SK-N-SH (cell line): Measurements from ENCODE around the gene CXCL16. TPM values are rescaled to one million over a fixed set of nuclear protein-coding genes. Genes with fewer than 3 reads are reported as not detected.

Experiments used
- CTCF ChIA-PET: fragments of 300-600, 350-600 bp; formaldehyde crosslinking; extraction: SDS; loops from one replicate; lab custom pipeline; 2021; lab: Yijun Ruan, JAX
- POLR2A ChIA-PET: fragments of 350-600 bp; sonication (Branson Sonifier 250); formaldehyde crosslinking; extraction: SDS; loops from one replicate; lab custom pipeline; 2020; ENCODE audit warnings: antibody characterized with exemption, inconsistent platforms; lab: Yijun Ruan, JAX
- DNase-seq: peaks from one replicate; pipeline ENCODE4 v3.0.0; 2012
- H2AFZ ChIP-seq: fragments of 200-600 bp; sonication (generic); 2 replicates; pipeline ENCODE4 v1.8.1; 2016; ENCODE audit warnings: antibody characterized with exemption, mild to moderate bottlenecking, low read depth
- H3F3A ChIP-seq: fragments of 200-600 bp; sonication (generic); replicated peaks from 2 replicates; pipeline ENCODE3; 2016; ENCODE audit warnings: antibody characterized with exemption, mild to moderate bottlenecking; ENCODE audit not compliant: insufficient read depth
- H3K27ac ChIP-seq, 2 experiments: fragments of 200-500 bp in 1 of 2; fragments of 200-600 bp in 1 of 2; sonication (Bioruptor generic) in 1 of 2; sonication (generic), shearing (Covaris generic) in 1 of 2; 2 replicates each; pipeline versions ENCODE4 v1.5.1 to v1.6.1; 2014 to 2016; ENCODE audit warnings: low read depth in 2 of 2, inconsistent platforms in 1 of 2, low read length in 1 of 2, mild to moderate bottlenecking in 1 of 2, mixed read lengths in 1 of 2
- H3K27me3 ChIP-seq: fragments of 200-600 bp; sonication (generic), shearing (Covaris generic); 2 replicates; pipeline ENCODE4 v1.6.1; 2016; ENCODE audit warnings: mixed run types; ENCODE audit not compliant: insufficient read depth
- H3K36me3 ChIP-seq, 2 experiments: fragments of 200-500 bp in 1 of 2; fragments of 200-600 bp in 1 of 2; sonication (Bioruptor generic) in 1 of 2; sonication (generic) in 1 of 2; replicated peaks in 1 of 2; 2 replicates each; pipeline versions ENCODE3 to v1.5.1; 2014 to 2016; ENCODE audit warnings: low read length in 1 of 2, mild to moderate bottlenecking in 1 of 2; ENCODE audit not compliant: insufficient read depth in 2 of 2, control insufficient read depth in 1 of 2
- H3K4me1 ChIP-seq, 2 experiments: fragments of 200-500 bp in 1 of 2; fragments of 200-600 bp in 1 of 2; sonication (Bioruptor generic) in 1 of 2; sonication (generic), shearing (Covaris generic) in 1 of 2; 2 replicates each; pipeline versions ENCODE4 v1.5.1 to v1.6.1; 2014 to 2016; ENCODE audit warnings: low read depth in 1 of 2, low read length in 1 of 2, mixed run types in 1 of 2; ENCODE audit not compliant: insufficient read depth in 2 of 2, control insufficient read depth in 1 of 2
- H3K4me2 ChIP-seq: fragments of 200-600 bp; sonication (generic), shearing (Covaris generic); 2 replicates; pipeline ENCODE4 v1.6.1; 2017; ENCODE audit warnings: mixed run types
- H3K4me3 ChIP-seq, 2 experiments: fragments of 200-500 bp in 1 of 2; fragments of 200-600 bp in 1 of 2; sonication (Bioruptor generic) in 1 of 2; sonication (generic), shearing (Covaris generic) in 1 of 2; 2 replicates each; pipeline versions ENCODE4 v1.5.1 to v1.8.1; 2014 to 2016; ENCODE audit warnings: low read depth in 2 of 2, inconsistent platforms in 1 of 2, low read length in 1 of 2, mild to moderate bottlenecking in 1 of 2, mixed read lengths in 1 of 2, moderate library complexity in 1 of 2
- H3K79me2 ChIP-seq: fragments of 200-600 bp; sonication (generic); 2 replicates; pipeline ENCODE4 v1.8.1; 2017; ENCODE audit warnings: mild to moderate bottlenecking; ENCODE audit not compliant: insufficient read depth
- H3K9ac ChIP-seq: fragments of 200-600 bp; sonication (generic); 2 replicates; pipeline ENCODE4 v1.6.1; 2017; ENCODE audit warnings: mixed run types
- H3K9me2 ChIP-seq: fragments of 200-600 bp; sonication (generic); 2 replicates; pipeline ENCODE4 v1.6.1; 2017; ENCODE audit warnings: mixed run types
- H3K9me3 ChIP-seq: fragments of 200-600 bp; sonication (generic); 2 replicates; pipeline ENCODE4 v1.6.1; 2017; ENCODE audit warnings: mixed run types, mild to moderate bottlenecking, moderate library complexity
- H4K20me1 ChIP-seq: fragments of 200-600 bp; sonication (generic); 2 replicates; pipeline ENCODE4 v1.6.1; 2017; ENCODE audit warnings: mild to moderate bottlenecking, mixed run types; ENCODE audit not compliant: insufficient read depth
- ELF1 ChIP-seq: IDR thresholded peaks from 2 replicates; pipeline ENCODE4 v1.4.0; 2012
- EP300 ChIP-seq, 2 experiments: IDR thresholded peaks; 2 replicates each; pipeline versions ENCODE4 v1.4.0 to v1.6.1; 2012; ENCODE audit warnings: borderline replicate concordance in 1 of 2, low read depth in 1 of 2, low read length in 1 of 2
- EZH2phosphoT487 ChIP-seq: fragments of 200-600 bp; sonication (generic); IDR thresholded peaks from 2 replicates; pipeline ENCODE4 v1.6.1; 2017; ENCODE audit warnings: low read depth, mixed run types, mild to moderate bottlenecking, antibody characterized with exemption, moderate library complexity, borderline replicate concordance
- FOXJ3 ChIP-seq: sonication (generic); formaldehyde crosslinking; IDR thresholded peaks from 2 replicates; pipeline ENCODE4 v1.5.1; 2020; ENCODE audit warnings: mild to moderate bottlenecking, missing genetic modification reagents
- JUND ChIP-seq: IDR thresholded peaks from 2 replicates; pipeline ENCODE4 v1.4.0; 2012
- MEF2A ChIP-seq: IDR thresholded peaks from 2 replicates; pipeline ENCODE4 v1.4.0; 2012; ENCODE audit warnings: low read depth, borderline replicate concordance
- MXI1 ChIP-seq: IDR thresholded peaks from 2 replicates; pipeline ENCODE4 v1.6.1; 2012; ENCODE audit warnings: mild to moderate bottlenecking, low read depth, low read length, improper control_type of control experiment
- NFIC ChIP-seq: IDR thresholded peaks from 2 replicates; pipeline ENCODE4 v1.4.0; 2012; ENCODE audit warnings: borderline replicate concordance
- NRF1 ChIP-seq: IDR thresholded peaks from 2 replicates; pipeline ENCODE4 v1.6.1; 2012; ENCODE audit warnings: low read depth, mild to moderate bottlenecking, low read length
- POLR2AphosphoS5 ChIP-seq: IDR thresholded peaks from 2 replicates; pipeline ENCODE4 v1.6.1; 2012; ENCODE audit warnings: low read depth, low read length
- RFX5 ChIP-seq: IDR thresholded peaks from 2 replicates; pipeline ENCODE4 v1.6.1; 2012; ENCODE audit warnings: mild to moderate bottlenecking, improper control_type of control experiment, low read length
- SMC3 ChIP-seq: IDR thresholded peaks from 2 replicates; pipeline ENCODE4 v1.6.1; 2012; ENCODE audit warnings: low read depth, low read length, improper control_type of control experiment
- TAF1 ChIP-seq: IDR thresholded peaks from 2 replicates; pipeline ENCODE4 v1.6.1; 2012; ENCODE audit warnings: low read depth, mild to moderate bottlenecking, low read length, moderate library complexity, borderline replicate concordance
- TEAD4 ChIP-seq: IDR thresholded peaks from 2 replicates; pipeline ENCODE4 v1.4.0; 2012; ENCODE audit warnings: mild to moderate bottlenecking, borderline replicate concordance; ENCODE audit not compliant: insufficient read depth
- YY1 ChIP-seq: IDR thresholded peaks from 2 replicates; pipeline ENCODE4 v1.4.0; 2012; ENCODE audit warnings: low read depth, mild to moderate bottlenecking
- whole genome bisulfite sequencing: methylation state at CpG from one replicate; pipeline ENCODE4 v1.1.6; 2017; ENCODE audit warnings: low lambda C conversion rate; 5-methylcytosine and 5-hydroxymethylcytosine counted together
- polyA plus RNA-seq, 3 experiments: library from polyadenylated mRNA; depleted of rRNA; stranded (reverse); fragments of >200 nt; gene quantifications; 2 replicates each; pipeline ENCODE4 v1.2.3, GENCODE V29; 2012
- TF ChIP-seq, protein P1 (sequence below): IDR thresholded peaks from 2 replicates; pipeline ENCODE4; 2012
- TF ChIP-seq, protein P2 (sequence below): fragments of 200-600 bp; sonication (generic); IDR thresholded peaks from 2 replicates; pipeline ENCODE4 v1.6.1; 2017; ENCODE audit warnings: antibody characterized with exemption, mild to moderate bottlenecking, moderate library complexity
- TF ChIP-seq, protein P3 (sequence below): IDR thresholded peaks from 2 replicates; pipeline ENCODE4 v1.4.0; 2012; ENCODE audit warnings: low read depth, borderline replicate concordance
- TF ChIP-seq, protein P4 (sequence below): IDR thresholded peaks from 2 replicates; pipeline ENCODE4 v1.4.0; 2012; ENCODE audit warnings: low read depth

CXCL16 gene
- polyA plus RNA-seq, 1 of the 3 experiments (the other 2 are of a cell fraction): 4.3 TPM

DNA sequence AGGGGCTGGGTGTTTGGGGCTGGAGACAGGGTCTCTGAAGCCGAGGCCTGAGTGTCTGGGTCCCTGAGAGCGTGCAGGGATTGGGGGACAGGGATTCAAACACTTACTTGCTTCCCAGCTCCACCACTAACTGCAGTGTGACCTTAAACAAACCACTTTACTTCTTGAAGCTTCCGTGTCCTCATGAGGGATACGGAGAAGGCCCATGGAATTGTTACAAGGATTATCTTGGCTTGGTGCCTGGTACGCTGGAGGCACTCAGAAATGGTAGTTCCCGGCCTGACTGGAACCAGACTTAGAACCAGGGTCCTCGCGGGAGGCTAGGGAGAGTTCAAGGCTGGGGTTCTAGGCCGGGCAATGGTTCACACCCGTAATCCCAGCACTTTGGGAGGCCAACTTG lies 2.9 kb upstream of the CXCL16 start:
- CTCF ChIA-PET: interaction anchor here (2.5 kb wide), 1 partner anchor 47 kb away, joined by 6 read pairs; no protein-coding TSS in a partner anchor
- H2AFZ ChIP-seq: no peak overlapping the region
- H3K9ac ChIP-seq: no peak overlapping the region
- H3K4me1 ChIP-seq: peaks cover 0 to 7% of the 10 kb centered on the region in 2 experiments; a peak in 1 of 4 replicates
- H3K4me2 ChIP-seq: no peak overlapping the region
- H3K9me3 ChIP-seq: no peaks in the 10 kb centered on the region
- TF ChIP-seq MEF2A: no peak
- TF ChIP-seq EP300 (IDR thresholded peaks at IDR 0.05; ENCODE audit: borderline replicate concordance in 1 of 2, low read depth in 1 of 2, low read length in 1 of 2): no peak
- TF ChIP-seq TAF1: no peak
- TF ChIP-seq, protein P1, sequence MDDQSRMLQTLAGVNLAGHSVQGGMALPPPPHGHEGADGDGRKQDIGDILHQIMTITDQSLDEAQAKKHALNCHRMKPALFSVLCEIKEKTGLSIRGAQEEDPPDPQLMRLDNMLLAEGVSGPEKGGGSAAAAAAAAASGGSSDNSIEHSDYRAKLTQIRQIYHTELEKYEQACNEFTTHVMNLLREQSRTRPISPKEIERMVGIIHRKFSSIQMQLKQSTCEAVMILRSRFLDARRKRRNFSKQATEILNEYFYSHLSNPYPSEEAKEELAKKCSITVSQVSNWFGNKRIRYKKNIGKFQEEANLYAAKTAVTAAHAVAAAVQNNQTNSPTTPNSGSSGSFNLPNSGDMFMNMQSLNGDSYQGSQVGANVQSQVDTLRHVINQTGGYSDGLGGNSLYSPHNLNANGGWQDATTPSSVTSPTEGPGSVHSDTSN: no peak
- TF ChIP-seq, protein P2, sequence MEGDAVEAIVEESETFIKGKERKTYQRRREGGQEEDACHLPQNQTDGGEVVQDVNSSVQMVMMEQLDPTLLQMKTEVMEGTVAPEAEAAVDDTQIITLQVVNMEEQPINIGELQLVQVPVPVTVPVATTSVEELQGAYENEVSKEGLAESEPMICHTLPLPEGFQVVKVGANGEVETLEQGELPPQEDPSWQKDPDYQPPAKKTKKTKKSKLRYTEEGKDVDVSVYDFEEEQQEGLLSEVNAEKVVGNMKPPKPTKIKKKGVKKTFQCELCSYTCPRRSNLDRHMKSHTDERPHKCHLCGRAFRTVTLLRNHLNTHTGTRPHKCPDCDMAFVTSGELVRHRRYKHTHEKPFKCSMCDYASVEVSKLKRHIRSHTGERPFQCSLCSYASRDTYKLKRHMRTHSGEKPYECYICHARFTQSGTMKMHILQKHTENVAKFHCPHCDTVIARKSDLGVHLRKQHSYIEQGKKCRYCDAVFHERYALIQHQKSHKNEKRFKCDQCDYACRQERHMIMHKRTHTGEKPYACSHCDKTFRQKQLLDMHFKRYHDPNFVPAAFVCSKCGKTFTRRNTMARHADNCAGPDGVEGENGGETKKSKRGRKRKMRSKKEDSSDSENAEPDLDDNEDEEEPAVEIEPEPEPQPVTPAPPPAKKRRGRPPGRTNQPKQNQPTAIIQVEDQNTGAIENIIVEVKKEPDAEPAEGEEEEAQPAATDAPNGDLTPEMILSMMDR: no peak
- no peak for TF ChIP-seq YY1
- no peak for TF ChIP-seq EZH2phosphoT487
- TF ChIP-seq RFX5: no peak
- WGBS: 75% methylated on average over 10 of the region's 10 CpGs
- no peaks in the 10 kb centered on the region for H3K9me2 ChIP-seq
- no peaks in the 10 kb centered on the region for H3K36me3 ChIP-seq
- H3K27me3 ChIP-seq: peaks cover 43% of the 10 kb centered on the region
- POLR2A ChIA-PET: no interaction called here
- H3K4me3 ChIP-seq: no peak overlapping the region
- no peak overlapping the region for H3K27ac ChIP-seq
- H4K20me1 ChIP-seq: no peaks in the 10 kb centered on the region
- peaks cover 9% of the 10 kb centered on the region for H3F3A ChIP-seq
- DNase-seq: no peak
- H3K79me2 ChIP-seq: no peaks in the 10 kb centered on the region

DNA sequence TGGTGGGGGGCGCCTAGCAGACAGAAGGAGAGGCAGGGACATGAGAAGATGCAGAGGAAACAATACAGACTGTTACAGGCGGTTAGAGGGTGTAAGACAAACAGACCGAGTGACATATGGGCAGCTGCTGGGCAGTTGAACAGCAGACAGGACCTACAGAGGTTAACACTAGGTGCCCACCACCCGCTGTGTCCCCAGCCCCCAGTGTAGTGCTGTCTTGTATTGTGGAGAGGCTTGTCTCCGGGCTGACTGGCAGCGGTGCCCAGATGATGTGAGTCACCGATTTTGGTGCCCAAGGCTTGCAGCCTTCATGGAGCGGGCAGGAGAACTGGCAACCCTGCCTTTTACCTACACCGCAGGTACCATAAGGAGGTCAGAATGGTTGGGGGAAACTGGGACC lies 2.4 kb upstream of the CXCL16 start:
- H3K27me3 ChIP-seq: peaks cover 39% of the 10 kb centered on the region
- TF ChIP-seq TAF1: no peak
- TF ChIP-seq, protein P3, sequence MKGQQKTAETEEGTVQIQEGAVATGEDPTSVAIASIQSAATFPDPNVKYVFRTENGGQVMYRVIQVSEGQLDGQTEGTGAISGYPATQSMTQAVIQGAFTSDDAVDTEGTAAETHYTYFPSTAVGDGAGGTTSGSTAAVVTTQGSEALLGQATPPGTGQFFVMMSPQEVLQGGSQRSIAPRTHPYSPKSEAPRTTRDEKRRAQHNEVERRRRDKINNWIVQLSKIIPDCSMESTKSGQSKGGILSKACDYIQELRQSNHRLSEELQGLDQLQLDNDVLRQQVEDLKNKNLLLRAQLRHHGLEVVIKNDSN: no peak
- TF ChIP-seq ELF1: no peak
- TF ChIP-seq, protein P4, sequence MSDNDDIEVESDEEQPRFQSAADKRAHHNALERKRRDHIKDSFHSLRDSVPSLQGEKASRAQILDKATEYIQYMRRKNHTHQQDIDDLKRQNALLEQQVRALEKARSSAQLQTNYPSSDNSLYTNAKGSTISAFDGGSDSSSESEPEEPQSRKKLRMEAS: no peak
- TF ChIP-seq SMC3: no peak
- no peak for TF ChIP-seq FOXJ3 (CRISPR knock-in tag)
- TF ChIP-seq, protein P1: no peak
- no peak for TF ChIP-seq JUND
- TF ChIP-seq POLR2AphosphoS5: no peak
- no peak for TF ChIP-seq NRF1
- TF ChIP-seq MXI1: no peak
- no peak for TF ChIP-seq TEAD4
- no peak for TF ChIP-seq NFIC
- TF ChIP-seq, all 33 proteins: peak for 0
- Histone ChIP-seq H3K36me3 (no peaks in the 10 kb centered on the region), H4K20me1 (no peaks in the 10 kb centered on the region), H3K9me3 (no peaks in the 10 kb centered on the region), H3F3A (peaks cover 6% of the 10 kb centered on the region), H3K79me2 (no peaks in the 10 kb centered on the region), H3K4me1 (peaks cover 0 to 7% of the 10 kb centered on the region in 2 experiments; a peak in 1 of 4 replicates), H2AFZ (no peak overlapping the region), H3K4me3 (no peak overlapping the region), H3K27ac (no peak overlapping the region), H3K9me2 (no peaks in the 10 kb centered on the region), H3K9ac (no peak overlapping the region), H3K4me2 (no peak overlapping the region)
- WGBS: 59% methylated on average over 5 of the region's 9 CpGs
- DNase-seq: no peak
- ChIA-PET CTCF (interaction anchor here (0.7 to 2.5 kb wide), 3 partner anchors 9 to 48 kb away, joined by 3 to 6 read pairs (median 3); no protein-coding TSS in a partner anchor), POLR2A (no interaction called here)
